Measurements from ENCODE around the gene CPVL. TPM values are rescaled to one million over a fixed set of nuclear protein-coding genes. Genes with fewer than 3 reads are reported as not detected.

CPVL gene
- total RNA-seq, 1 experiment from 2014 or later, result 26.9 TPM

- DNase-seq, result no peak
- Histone ChIP-seq H3K56ac (ENCODE audit: insufficient read length, low read depth, low read length) (no peak overlapping the region), H2BK15ac (ENCODE audit: low read depth, low read length) (no peak overlapping the region), H3T11ph (ENCODE audit: low read length) (no peak overlapping the region), H3K27ac (ENCODE audit: insufficient read length, low read depth, low read length) (no peak overlapping the region), H4K5ac (ENCODE audit: insufficient read length, low read depth, low read length) (no peak overlapping the region), H3K4me2 (ENCODE audit: insufficient read depth, insufficient read length, low read length) (no peak overlapping the region), H2BK20ac (ENCODE audit: low read depth, low read length, poor library complexity, severe bottlenecking) (no peak overlapping the region), H3K18ac (ENCODE audit: insufficient read length, low read depth, low read length) (no peak overlapping the region), H3K23me2 (ENCODE audit: insufficient read length, low read depth, low read length, poor library complexity, severe bottlenecking) (no peaks in the 10 kb centered on the region), H3K14ac (ENCODE audit: insufficient read depth, low read length) (no peak overlapping the region), H3K9ac (ENCODE audit: extremely low read depth, insufficient read length, low read length) (no peak overlapping the region), H3K23ac (ENCODE audit: insufficient read length, low read depth, low read length) (no peak overlapping the region), H3K4ac (ENCODE audit: low read depth, low read length) (no peak overlapping the region), H4K20me1 (ENCODE audit: control insufficient read depth, insufficient read depth, insufficient read length) (no peaks in the 10 kb centered on the region), H3K9me3 (ENCODE audit: control insufficient read depth, low read depth, low read length) (no peaks in the 10 kb centered on the region), H3K4me1 (ENCODE audit: insufficient read depth, low read length) (no peaks in the 10 kb centered on the region), H2BK12ac (ENCODE audit: insufficient read length, low read depth, low read length) (no peak overlapping the region), H4K91ac (ENCODE audit: insufficient read length, low read depth, low read length) (no peak overlapping the region), H2BK5ac (ENCODE audit: insufficient read length, low read length) (no peak overlapping the region), H4K8ac (replicated peaks; ENCODE audit: insufficient read length, low read depth, low read length) (no peak overlapping the region), H3K27me3 (ENCODE audit: insufficient read depth, low read length) (no peaks in the 10 kb centered on the region), H2BK120ac (ENCODE audit: low read depth, low read length, poor library complexity, severe bottlenecking) (no peak overlapping the region), H3K79me2 (ENCODE audit: insufficient read depth, low read length) (no peaks in the 10 kb centered on the region), H2AK5ac (ENCODE audit: insufficient read length, low read length) (no peak overlapping the region), H3K79me1 (ENCODE audit: insufficient read depth, low read depth, low read length, poor library complexity, severe bottlenecking) (no peaks in the 10 kb centered on the region), H2AFZ (ENCODE audit: low read length) (no peak overlapping the region)
- Mint-ChIP-seq H3K4me3 (no peak overlapping the region), H3K36me3 (ENCODE audit: insufficient read depth in 1 of 3, low read depth in 3 of 3) (peaks cover 0 to 21% (median 10%) of the 10 kb centered on the region in 3 experiments; a peak in 6 of 7 replicates), H3K9me3 (peaks cover 11 to 12% of the 10 kb centered on the region in 2 experiments), H3K27ac (no peak overlapping the region; a peak in 1 of 7 replicates), H3K27me3 (ENCODE audit: low read depth) (no peaks in the 10 kb centered on the region), H3K4me1 (peaks cover 9 to 20% of the 10 kb centered on the region in 2 experiments)
- WGBS (ENCODE audit: extremely low coverage, insufficient read length, low lambda C conversion rate), result no CpG with 5 or more reads among the region's 2 CpGs
- no peak for TF ChIP-seq CTCF (conservative IDR thresholded peaks at IDR 0.05)
Observed at GRCh38 chr7:29007127-29007526, 139.2 kb downstream of the CPVL start.

Measured in H9 (cell line).